Neural progenitor cell (in vitro differentiated cells): ENCODE measurements around the gene BTRC. TPM values are rescaled to one million over a fixed set of nuclear protein-coding genes. Genes with fewer than 3 reads are reported as not detected.

ENCODE experiments used
- DNase-seq: peaks from one replicate; pipeline ENCODE4 v3.0.0-alpha.2; 2016; ENCODE audit warnings: low spot score
- H2AFZ ChIP-seq: fragments of 200-600 bp; sonication (generic); replicated peaks from 2 replicates; pipeline ENCODE4 v1.6.1; 2016; ENCODE audit warnings: antibody characterized with exemption
- H3F3A ChIP-seq: fragments of 200-600 bp; sonication (generic); 2 replicates; pipeline ENCODE4 v1.6.1; 2016; ENCODE audit warnings: antibody characterized with exemption, low read depth
- H3K27ac ChIP-seq: fragments of 200-600 bp; sonication (generic); 2 replicates; pipeline ENCODE4 v1.5.1; 2016; ENCODE audit warnings: mild to moderate bottlenecking
- H3K27me3 ChIP-seq: fragments of 200-600 bp; sonication (generic); 2 replicates; pipeline ENCODE4 v1.6.1; 2016; ENCODE audit warnings: mild to moderate bottlenecking, moderate library complexity
- H3K36me3 ChIP-seq: fragments of 200-600 bp; sonication (generic); 2 replicates; pipeline ENCODE4 v1.5.1; 2016
- H3K4me1 ChIP-seq: fragments of 200-600 bp; sonication (generic); 2 replicates; pipeline ENCODE4 v1.6.1; 2016; ENCODE audit warnings: mixed run types
- H3K4me2 ChIP-seq: fragments of 200-600 bp; sonication (generic); 2 replicates; pipeline ENCODE4 v1.6.1; 2016
- H3K4me3 ChIP-seq: fragments of 200-600 bp; sonication (generic); 2 replicates; pipeline ENCODE4 v1.5.1; 2016
- H3K79me2 ChIP-seq: fragments of 200-600 bp; sonication (generic); 2 replicates; pipeline ENCODE4 v1.6.1; 2016; ENCODE audit warnings: low read depth
- H3K9ac ChIP-seq: fragments of 200-600 bp; sonication (generic); 2 replicates; pipeline ENCODE4 v1.6.1; 2016
- H3K9me3 ChIP-seq: fragments of 200-600 bp; sonication (generic); 2 replicates; pipeline ENCODE4 v1.5.1; 2016; ENCODE audit warnings: low read depth
- H4K20me1 ChIP-seq: fragments of 200-600 bp; sonication (generic); 2 replicates; pipeline ENCODE4 v1.6.1; 2016; ENCODE audit warnings: low read depth
- H3K27ac Mint-ChIP-seq: 3 replicates; pipeline ENCODE4 v1.8.0; 2021; ENCODE audit warnings: mixed read lengths
- H3K27me3 Mint-ChIP-seq: 2 replicates; pipeline ENCODE4 v1.8.0; 2022; ENCODE audit warnings: low read depth, mild to moderate bottlenecking, inconsistent platforms, moderate library complexity, mixed read lengths; ENCODE audit not compliant: insufficient read depth
- H3K36me3 Mint-ChIP-seq: 3 replicates; pipeline ENCODE4 v1.8.0; 2021; ENCODE audit warnings: mixed read lengths
- H3K4me1 Mint-ChIP-seq: 3 replicates; pipeline ENCODE4 v1.8.0; 2021; ENCODE audit warnings: mixed read lengths
- H3K4me3 Mint-ChIP-seq: 3 replicates; pipeline ENCODE4 v1.8.0; 2021; ENCODE audit warnings: mild to moderate bottlenecking, moderate library complexity, mixed read lengths
- H3K9me3 Mint-ChIP-seq: 3 replicates; pipeline ENCODE4 v1.8.0; 2020; ENCODE audit warnings: mixed read lengths
- CTCF ChIP-seq: fragments of 200-600 bp; sonication (generic); IDR thresholded peaks from 2 replicates; pipeline ENCODE4 v1.5.1; 2017; ENCODE audit warnings: antibody characterized with exemption, mild to moderate bottlenecking
- EZH2 ChIP-seq: fragments of 200-600 bp; sonication (generic); IDR thresholded peaks from 2 replicates; pipeline ENCODE4 v1.6.1; 2017; ENCODE audit warnings: antibody characterized with exemption, mild to moderate bottlenecking, moderate library complexity
- EZH2phosphoT487 ChIP-seq: fragments of 200-600 bp; sonication (generic); IDR thresholded peaks from 2 replicates; pipeline ENCODE4 v1.6.1; 2017; ENCODE audit warnings: antibody characterized with exemption
- total RNA-seq: library from RNA; depleted of rRNA; stranded (reverse); fragments of >200 nt; gene quantifications from 2 replicates; pipeline ENCODE4 v1.2.3, GENCODE V29; 2015; ENCODE audit warnings: low replicate concordance

The BTRC gene
- total RNA-seq, 1 donor from 2014 or later: 25.4 TPM

- Histone ChIP-seq H3K27ac (no peak overlapping the region), H3K4me2 (no peak overlapping the region), H2AFZ (no peak overlapping the region), H3F3A (peaks cover 16% of the 10 kb centered on the region), H3K36me3 (no peaks in the 10 kb centered on the region), H3K9me3 (no peaks in the 10 kb centered on the region), H4K20me1 (peaks cover 38% of the 10 kb centered on the region), H3K4me1 (peaks cover 19% of the 10 kb centered on the region), H3K9ac (no peak overlapping the region), H3K79me2 (no peaks in the 10 kb centered on the region), H3K27me3 (peaks cover 10% of the 10 kb centered on the region), H3K4me3 (no peak overlapping the region)
- peaks cover 12% of the 10 kb centered on the region for H3K4me1 Mint-ChIP-seq
- no peak for TF ChIP-seq EZH2phosphoT487
- TF ChIP-seq EZH2: no peak
- no peak for TF ChIP-seq CTCF
- H3K27me3 Mint-ChIP-seq: peaks cover 11% of the 10 kb centered on the region
- H3K36me3 Mint-ChIP-seq: peaks cover 8% of the 10 kb centered on the region
- H3K27ac Mint-ChIP-seq: no peak overlapping the region
- H3K9me3 Mint-ChIP-seq: peaks cover 2% of the 10 kb centered on the region
- H3K4me3 Mint-ChIP-seq: no peak overlapping the region
- no peak for DNase-seq
Measured at GRCh38 chr10:101577121-101577871, 223.3 kb downstream of the BTRC start.

GRCh38 chr10:101578192-101578591 lies 224.2 kb downstream of the BTRC start:
- no peak overlapping the region for H3K27ac Mint-ChIP-seq
- H3K27me3 ChIP-seq: peaks cover under 1% of the 10 kb centered on the region
- TF ChIP-seq EZH2 (no peak), EZH2phosphoT487 (no peak), CTCF (no peak)

GRCh38 chr10:101578803-101579515 lies 225.0 kb downstream of the BTRC start:
- Histone ChIP-seq H3K79me2 (no peaks in the 10 kb centered on the region), H3K27me3 (no peaks in the 10 kb centered on the region), H2AFZ (no peak overlapping the region), H4K20me1 (peaks cover 47% of the 10 kb centered on the region), H3K4me2 (no peak overlapping the region), H3F3A (peaks cover 19% of the 10 kb centered on the region), H3K9me3 (no peaks in the 10 kb centered on the region), H3K36me3 (no peaks in the 10 kb centered on the region), H3K4me3 (no peak overlapping the region), H3K9ac (no peak overlapping the region), H3K27ac (no peak overlapping the region), H3K4me1 (peaks cover 19% of the 10 kb centered on the region)
- Mint-ChIP-seq H3K4me3 (no peak overlapping the region), H3K27me3 (peaks cover 8% of the 10 kb centered on the region), H3K9me3 (peaks cover 2% of the 10 kb centered on the region), H3K36me3 (peaks cover 8% of the 10 kb centered on the region), H3K4me1 (peaks cover 12% of the 10 kb centered on the region), H3K27ac (no peak overlapping the region)
- no peak for DNase-seq
- TF ChIP-seq EZH2phosphoT487 (no peak), CTCF (no peak), EZH2 (no peak)

More at GRCh38 chr10:101578192-101578591, 224.2 kb downstream of the BTRC start:
- Histone ChIP-seq H3K79me2 (no peaks in the 10 kb centered on the region), H3K4me1 (peaks cover 19% of the 10 kb centered on the region), H3K4me2 (no peak overlapping the region), H3K9me3 (no peaks in the 10 kb centered on the region), H3K36me3 (no peaks in the 10 kb centered on the region), H3F3A (peaks cover 16% of the 10 kb centered on the region), H4K20me1 (peaks cover 46% of the 10 kb centered on the region), H3K4me3 (no peak overlapping the region), H3K9ac (no peak overlapping the region), H3K27ac (no peak overlapping the region), H2AFZ (no peak overlapping the region)
- Mint-ChIP-seq H3K4me3 (no peak overlapping the region), H3K27me3 (peaks cover 11% of the 10 kb centered on the region), H3K4me1 (peaks cover 12% of the 10 kb centered on the region), H3K9me3 (peaks cover 2% of the 10 kb centered on the region), H3K36me3 (peaks cover 8% of the 10 kb centered on the region)
- no peak for DNase-seq
